AG10803 (cell line): ENCODE results near the gene MYBPC3.

ENCODE experiments used
- DNase-seq: peaks from one replicate; pipeline ENCODE4 v3.0.0; 2010; ENCODE audit warnings: low read depth
- H3K4me3 ChIP-seq: 2 replicates; pipeline ENCODE4 v1.5.1; 2011; ENCODE audit warnings: mild to moderate bottlenecking, low read length, control low read depth
- CTCF ChIP-seq: conservative IDR thresholded peaks from 2 replicates; pipeline ENCODE4 v1.5.1; 2011; ENCODE audit warnings: mild to moderate bottlenecking, low read length, control low read depth, inconsistent platforms

The MYBPC3 gene

GRCh38 chr11:47394322-47395222, 42.1 kb upstream of the MYBPC3 start:
- no peak for TF ChIP-seq CTCF
- no peak overlapping the region for H3K4me3 ChIP-seq
- no peak for DNase-seq

- H3K4me3 ChIP-seq: no peak overlapping the region
- no peak for TF ChIP-seq CTCF
- no peak for DNase-seq
These were observed 41.5 kb upstream of the MYBPC3 start for GRCh38 chr11:47394050-47394321.

GRCh38 chr11:47393163-47394049, 40.9 kb upstream of the MYBPC3 start:
- no peak for TF ChIP-seq CTCF
- DNase-seq: peak; percentile 64
- no peak overlapping the region for H3K4me3 ChIP-seq

GRCh38 chr11:47392546-47393162, 40.2 kb upstream of the MYBPC3 start:
- TF ChIP-seq CTCF: no peak
- H3K4me3 ChIP-seq: no peak overlapping the region
- no peak for DNase-seq

GRCh38 chr11:47391711-47392432, 39.4 kb upstream of the MYBPC3 start:
- no peak for TF ChIP-seq CTCF
- DNase-seq: no peak
- no peak overlapping the region for H3K4me3 ChIP-seq

GRCh38 chr11:47391077-47391583, 38.6 kb upstream of the MYBPC3 start:
- TF ChIP-seq CTCF: no peak
- H3K4me3 ChIP-seq: no peak overlapping the region
- no peak for DNase-seq
